Fibroblast of pulmonary artery (primary cell): ENCODE results near the gene UGT1A1.

Experiments used
- DNase-seq: peaks from one replicate; pipeline ENCODE4 v3.0.0-alpha.2; 2010; ENCODE audit warnings: low read depth
- H3K4me3 ChIP-seq: replicated peaks from 2 replicates; pipeline ENCODE4 v1.5.1; 2011; ENCODE audit warnings: low read depth, mild to moderate bottlenecking, control low read depth, low read length, moderate library complexity
- CTCF ChIP-seq: IDR thresholded peaks from 2 replicates; pipeline ENCODE4 v1.5.1; 2011; ENCODE audit warnings: mild to moderate bottlenecking, control low read depth, low read length, inconsistent platforms; ENCODE audit errors: missing control alignments

The UGT1A1 gene

GRCh38 chr2:233811087-233811486 lies 51.0 kb downstream of the UGT1A1 start:
- no peak overlapping the region for H3K4me3 ChIP-seq
- no peak for TF ChIP-seq CTCF
- no peak for DNase-seq

- DNase-seq = no peak
- no peak overlapping the region for H3K4me3 ChIP-seq
- TF ChIP-seq CTCF = no peak
Measured at GRCh38 chr2:233811732-233812131, 51.7 kb downstream of the UGT1A1 start.

- H3K4me3 ChIP-seq = no peak overlapping the region
- no peak for TF ChIP-seq CTCF
- no peak for DNase-seq
Measured at GRCh38 chr2:233813236-233814055, 53.4 kb downstream of the UGT1A1 start.

GRCh38 chr2:233814056-233814835 lies 54.2 kb downstream of the UGT1A1 start:
- no peak for DNase-seq
- no peak overlapping the region for H3K4me3 ChIP-seq
- no peak for TF ChIP-seq CTCF

- H3K4me3 ChIP-seq = no peak overlapping the region
- DNase-seq = no peak
- TF ChIP-seq CTCF = no peak
Measured at GRCh38 chr2:233815861-233816260, 55.8 kb downstream of the UGT1A1 start.

GRCh38 chr2:233816334-233816733 lies 56.3 kb downstream of the UGT1A1 start:
- H3K4me3 ChIP-seq = no peak overlapping the region
- DNase-seq = no peak
- TF ChIP-seq CTCF = no peak
